Hematopoietic multipotent progenitor cell treated with erythropoietin and hydrocortisone succinate and interleukin-3 and kit ligand, for 8 days (in vitro differentiated cells): ENCODE results near the gene SORCS2.
"Not testable (repeated sequence)": the region's sequence is repeated elsewhere in the genome, so short reads cannot be mapped to it uniquely, and the experiment has no call there.

ENCODE experiments used
- DNase-seq: peaks from one replicate; pipeline ENCODE4 v3.0.0-alpha.2; 2015

SORCS2 gene

DNA sequence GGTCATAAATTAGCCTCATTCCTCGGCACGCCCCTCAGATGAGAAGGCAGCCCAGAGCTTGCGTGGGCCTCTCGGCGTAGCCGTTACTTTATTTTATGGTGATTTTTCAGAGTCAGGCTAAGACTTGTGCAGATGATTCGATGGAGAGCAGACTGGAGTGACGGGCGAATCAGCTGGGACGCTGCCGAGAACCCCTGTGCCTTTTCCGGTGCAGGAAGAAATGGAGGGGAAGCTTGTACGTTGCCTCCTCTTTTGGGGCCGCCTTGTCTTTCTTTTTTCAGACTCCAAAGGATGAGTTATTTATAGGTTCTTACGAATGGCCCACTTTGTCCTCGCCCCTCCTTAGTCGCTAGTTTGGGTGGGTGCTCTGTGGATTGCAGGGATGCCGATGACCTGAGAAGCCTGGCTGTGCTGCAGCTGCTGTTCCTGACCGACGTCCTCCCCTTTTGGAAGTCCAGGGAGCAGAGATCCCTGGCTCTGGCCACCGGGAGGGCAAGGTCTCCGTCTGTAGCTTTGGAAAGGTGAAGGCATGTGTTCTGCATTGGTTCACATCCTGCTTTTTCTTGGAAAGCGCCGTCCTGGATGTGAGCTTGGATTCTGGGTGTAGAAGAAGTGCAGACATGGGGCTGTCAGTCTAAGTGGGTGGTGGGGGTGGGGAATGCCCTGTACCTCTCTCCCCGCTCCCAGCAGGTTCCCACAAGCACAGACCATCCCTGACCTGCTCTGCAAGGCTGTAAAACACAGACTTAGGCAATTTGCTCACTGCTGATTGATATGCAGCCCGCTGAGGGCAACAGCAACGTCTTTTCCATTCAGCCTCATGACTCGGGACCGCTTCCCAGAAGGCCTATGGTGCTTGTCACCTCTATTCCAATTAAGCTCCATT, 9.3 kb downstream of the SORCS2 start:
- DNase-seq: no peak

- DNase-seq: no peak
These were observed 10.1 kb downstream of the SORCS2 start for GRCh38 chr4:7202411-7202810.

DNA sequence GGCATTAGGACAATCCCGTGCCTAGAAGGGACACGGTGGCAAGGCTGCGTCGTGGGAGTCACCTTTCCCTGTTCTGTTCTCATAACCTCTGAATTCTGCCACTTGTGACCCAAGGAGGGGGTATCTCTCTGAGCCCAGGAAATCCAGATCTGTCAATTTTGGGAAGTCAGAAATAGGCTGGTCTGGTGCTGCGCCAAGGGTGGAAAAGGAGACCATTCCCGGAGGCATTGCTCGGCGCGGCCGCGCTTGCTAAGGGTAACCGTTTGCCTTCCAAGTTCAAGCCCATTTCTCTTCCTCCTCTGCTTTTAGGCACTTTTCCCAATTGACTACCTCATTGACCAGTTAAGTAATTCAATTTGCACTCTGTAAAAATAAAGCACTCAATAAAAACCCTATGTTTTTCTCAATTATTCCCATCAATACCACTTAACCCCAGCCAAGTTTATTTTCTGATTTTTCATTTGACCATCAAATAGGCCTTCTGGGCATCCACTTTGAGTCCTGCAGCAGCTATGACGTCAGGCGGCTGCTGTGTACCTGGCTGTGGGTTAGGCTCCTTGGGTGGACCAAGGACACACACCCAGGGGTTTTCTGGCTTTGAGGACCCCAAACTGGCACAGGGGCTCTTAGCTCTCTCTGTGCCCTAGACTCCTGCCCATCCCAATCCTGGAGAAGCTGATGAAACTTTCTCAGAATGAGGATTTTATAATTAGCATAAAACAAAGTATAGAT, 12.5 kb downstream of the SORCS2 start:
- no peak for DNase-seq

DNA sequence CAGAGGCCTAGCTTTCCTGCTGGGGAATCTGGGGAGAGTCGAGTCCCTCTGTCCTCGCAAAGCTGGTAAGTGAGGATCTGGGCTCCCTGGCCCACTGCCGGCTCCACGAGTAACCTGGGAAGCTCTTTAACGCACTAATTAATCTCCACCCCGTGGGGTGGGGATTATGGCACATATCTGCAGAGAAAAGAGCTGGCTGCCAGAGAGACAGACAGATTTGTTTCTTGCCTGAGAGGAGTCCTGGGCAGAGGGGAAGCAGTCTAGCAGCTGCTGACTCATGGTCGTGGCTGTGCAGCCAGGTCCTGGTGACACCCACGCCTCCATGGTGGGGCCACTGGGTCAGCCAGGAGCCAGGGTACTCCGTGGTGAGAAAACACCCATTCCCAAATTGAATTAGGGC, 14.0 kb downstream of the SORCS2 start:
- DNase-seq: no peak

DNA sequence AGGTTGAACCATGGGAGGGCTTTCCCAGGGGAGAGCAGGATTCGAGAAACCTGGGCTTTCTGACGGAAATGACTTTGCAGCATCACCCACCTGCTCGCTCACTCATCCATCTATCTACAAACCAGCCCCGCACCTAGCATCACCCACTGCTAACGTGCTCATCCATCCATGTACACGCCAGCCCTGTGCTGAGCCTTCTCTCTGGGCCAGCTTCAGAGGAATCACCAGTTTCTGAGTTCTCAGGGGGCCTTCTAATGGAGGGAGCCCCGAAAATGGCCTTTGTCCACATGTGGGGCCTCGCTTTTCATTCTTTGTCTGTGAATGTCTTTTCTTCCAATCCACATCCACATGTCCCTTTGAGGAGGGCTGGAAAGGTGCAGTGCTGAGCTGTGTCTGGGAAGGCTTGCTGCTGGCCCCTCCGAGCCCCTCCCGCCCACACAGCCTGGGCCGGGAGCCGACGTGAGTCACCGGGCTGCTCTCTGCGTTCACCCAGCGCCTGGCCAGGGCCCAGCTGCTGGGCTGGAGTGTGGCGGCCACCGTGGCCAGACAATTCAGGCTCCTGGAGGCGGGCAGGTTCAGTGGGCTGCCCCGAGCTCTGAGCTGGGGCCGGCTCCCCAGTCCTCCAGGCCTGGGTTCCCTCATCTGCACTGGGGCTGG, 14.7 kb downstream of the SORCS2 start:
- DNase-seq: no peak

DNA sequence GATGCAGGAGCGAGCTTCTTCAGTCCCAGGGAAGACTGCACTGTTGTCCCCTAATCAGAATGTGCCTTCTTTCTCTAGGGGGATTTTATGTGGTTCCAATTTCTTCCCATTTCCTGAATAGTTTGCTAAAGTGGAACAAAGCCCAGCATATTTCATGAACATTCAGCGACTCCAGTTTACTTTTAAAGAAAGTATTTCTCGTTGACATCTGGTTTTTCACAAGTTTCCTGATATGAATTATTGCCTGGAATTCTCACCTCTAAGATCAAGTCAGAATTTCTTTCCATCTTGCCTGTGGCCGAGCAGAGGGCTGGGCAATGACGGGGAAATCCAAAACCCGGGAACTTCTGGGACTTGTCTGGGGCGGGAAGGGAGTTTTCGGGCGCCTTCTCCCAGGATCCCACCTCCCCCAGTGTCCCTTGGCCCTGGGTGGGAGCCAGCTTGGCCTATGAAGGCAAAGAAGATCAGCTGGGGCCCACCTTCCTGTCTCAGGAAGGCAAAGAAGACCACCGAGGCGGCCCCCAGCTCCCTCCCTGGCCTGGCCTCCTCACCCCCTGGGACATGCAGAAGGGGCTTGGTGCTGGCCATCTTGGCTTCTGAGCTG, 15.4 kb downstream of the SORCS2 start:
- no peak for DNase-seq

DNA sequence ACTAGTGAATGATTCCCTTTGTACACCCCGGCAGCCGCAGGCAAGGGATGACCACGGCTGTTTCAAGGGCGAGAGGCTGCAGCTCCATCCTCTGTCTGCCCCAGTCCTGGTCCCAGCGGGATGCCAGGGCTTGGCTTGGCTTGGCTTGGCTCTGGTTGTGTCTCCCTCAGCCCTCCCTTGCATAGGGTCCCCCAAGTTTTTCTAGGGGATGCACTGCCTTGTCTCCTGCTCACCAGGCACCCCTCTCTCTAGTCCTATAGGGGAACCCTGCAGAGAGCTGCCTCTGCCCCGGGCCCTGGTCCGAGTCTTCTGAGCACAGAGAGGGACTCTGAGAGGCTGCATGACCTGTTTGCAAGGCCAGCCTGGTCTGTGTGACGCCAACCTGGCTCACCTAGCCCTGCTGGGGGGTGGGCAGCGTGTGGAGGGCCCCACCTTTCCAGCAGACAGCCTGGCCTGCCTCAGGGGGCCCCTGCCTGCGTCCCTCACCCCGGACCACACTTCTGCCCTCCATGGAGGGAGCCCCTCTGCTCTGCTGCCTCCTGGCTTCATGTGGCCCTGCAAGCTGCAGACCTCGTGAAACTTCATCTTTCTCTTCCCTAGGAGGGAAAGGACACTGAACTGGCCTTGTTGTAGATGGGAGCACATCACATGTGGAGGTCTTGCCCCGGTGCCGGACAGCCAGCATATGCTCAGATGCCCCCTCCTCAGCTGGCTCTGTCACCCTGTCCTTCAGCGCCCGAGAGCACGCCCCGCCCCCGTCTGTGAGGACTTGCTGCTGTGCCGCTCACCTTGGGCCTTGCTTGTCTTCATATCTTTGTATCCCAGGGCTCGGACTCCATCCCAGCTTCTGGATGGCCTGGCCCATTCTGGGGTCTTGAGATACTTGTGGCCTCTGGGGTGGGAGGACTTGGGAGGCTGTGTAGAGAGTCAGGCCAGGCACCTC, 16.4 kb downstream of the SORCS2 start:
- DNase-seq: no peak

- no peak for DNase-seq
These were observed 17.4 kb downstream of the SORCS2 start for GRCh38 chr4:7209699-7210098.

DNA sequence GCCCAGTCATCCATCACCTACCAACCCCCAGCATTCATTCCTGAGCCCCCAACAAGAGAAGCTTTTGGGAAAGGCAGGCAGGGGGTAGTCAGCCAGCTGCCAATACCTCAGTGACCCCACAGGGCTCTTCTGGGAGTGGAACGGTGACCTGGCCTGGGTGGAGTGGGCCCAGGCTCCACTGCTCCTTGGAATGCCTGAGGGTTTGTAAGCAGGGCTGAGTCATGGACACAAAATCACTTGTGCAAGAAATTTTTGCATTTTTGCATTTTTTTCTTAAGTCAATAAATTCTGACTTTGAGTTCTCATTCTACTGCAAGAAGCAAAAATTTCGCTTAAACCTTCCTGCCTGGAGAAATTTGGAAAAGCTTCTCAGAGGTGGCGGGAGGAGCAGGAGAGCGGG, 18.5 kb downstream of the SORCS2 start:
- no peak for DNase-seq

DNA sequence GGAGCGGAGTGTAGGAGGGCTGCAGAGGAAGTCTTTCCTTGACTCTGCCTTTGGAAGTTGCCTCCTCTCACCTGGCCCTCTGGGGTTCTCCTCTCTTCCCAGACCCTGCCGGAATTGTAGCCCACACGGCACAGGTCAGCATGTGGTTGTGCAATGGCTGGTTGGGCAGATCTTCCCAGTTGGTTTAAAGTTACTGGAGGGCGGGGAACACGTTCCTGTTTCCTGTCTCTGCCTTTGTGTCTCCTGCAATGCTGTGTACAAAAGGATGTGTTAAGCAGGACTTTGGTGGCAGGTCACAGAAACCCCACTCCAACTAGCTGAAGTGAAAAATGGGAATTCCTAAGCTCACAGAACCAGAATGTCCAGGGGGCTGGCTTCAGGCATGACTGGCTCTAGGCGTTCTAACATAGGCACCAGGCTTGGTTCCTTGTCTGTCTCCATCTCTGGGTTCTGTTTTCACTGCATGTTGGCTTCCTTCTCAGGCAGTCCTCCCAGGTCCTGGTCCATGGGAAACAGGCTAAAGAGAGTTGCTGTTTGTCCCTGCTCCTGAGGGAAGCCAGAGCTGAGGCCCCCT, 19.9 kb downstream of the SORCS2 start:
- no peak for DNase-seq

GRCh38 chr4:7212921-7213320, 20.6 kb downstream of the SORCS2 start:
- DNase-seq: no peak

DNA sequence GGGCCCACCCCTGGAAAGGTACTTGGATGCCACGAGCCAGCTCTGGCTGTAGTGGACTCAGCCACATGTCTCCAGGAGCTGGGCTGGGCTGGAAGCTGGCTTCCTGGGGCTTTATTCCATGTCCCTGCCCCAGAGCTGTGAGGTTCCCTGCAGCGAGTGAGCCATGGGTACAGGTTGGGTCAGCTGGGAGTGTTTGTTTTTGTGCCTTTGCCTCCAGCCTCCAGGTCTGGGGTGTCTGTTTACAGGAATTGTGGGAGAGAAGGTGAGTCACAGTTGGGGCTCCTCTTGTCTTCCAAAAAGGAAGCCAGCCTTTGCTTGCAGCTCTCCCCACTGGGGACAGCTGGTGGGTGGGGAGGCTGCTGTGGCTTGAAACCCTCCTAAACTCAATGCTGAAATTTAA, 21.5 kb downstream of the SORCS2 start:
- no peak for DNase-seq

GRCh38 chr4:7214359-7214758, 22.0 kb downstream of the SORCS2 start:
- DNase-seq: no peak

DNA sequence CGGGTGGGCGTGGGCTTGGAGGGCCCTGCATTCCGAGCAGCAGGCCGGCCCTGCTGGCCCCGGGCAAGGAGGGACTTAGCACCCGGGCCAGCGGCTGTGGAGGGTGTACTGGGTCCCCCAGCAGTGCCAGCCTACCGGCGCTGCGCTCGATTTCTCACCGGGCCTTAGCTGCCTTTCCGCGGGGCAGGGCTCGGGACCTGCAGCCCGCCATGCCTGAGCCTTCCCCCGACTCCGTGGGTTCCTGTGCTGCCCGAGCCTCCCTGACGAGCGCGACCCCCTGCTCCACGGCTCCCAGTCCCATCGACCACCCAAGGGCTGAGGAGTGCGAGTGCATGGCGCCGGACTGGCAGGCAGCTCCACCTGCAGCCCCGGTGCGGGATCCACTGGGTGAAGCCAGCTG, 22.8 kb downstream of the SORCS2 start:
- not testable (repeated sequence) for DNase-seq

DNA sequence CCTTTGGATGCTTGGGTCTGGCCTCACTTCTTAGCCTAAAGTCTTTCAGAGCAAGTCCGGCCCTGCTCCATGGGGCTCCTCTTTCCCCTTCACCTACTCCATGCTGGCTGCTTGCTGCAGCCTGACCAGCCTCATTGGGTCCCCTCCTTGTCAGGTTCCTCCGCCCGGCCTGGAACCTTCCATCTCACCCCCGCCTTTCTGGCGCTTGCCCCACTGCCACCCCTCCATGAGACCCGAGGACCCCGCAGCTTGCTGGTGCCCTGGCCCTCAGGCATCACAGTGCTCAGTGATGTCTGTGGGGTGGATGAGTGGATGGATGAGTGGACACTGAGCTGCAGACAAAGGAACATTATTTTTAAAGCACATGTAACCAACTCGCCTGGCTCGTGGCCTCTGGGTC, 24.7 kb downstream of the SORCS2 start:
- DNase-seq: no peak

- no peak for DNase-seq
These were observed 25.4 kb downstream of the SORCS2 start for GRCh38 chr4:7217474-7218321.

GRCh38 chr4:7218686-7219085, 26.3 kb downstream of the SORCS2 start:
- no peak for DNase-seq

- no peak for DNase-seq
These were observed 30.2 kb downstream of the SORCS2 start for GRCh38 chr4:7222521-7222920.

- no peak for DNase-seq
These were observed 31.2 kb downstream of the SORCS2 start for GRCh38 chr4:7223541-7223940.

- DNase-seq: no peak
These were observed 31.7 kb downstream of the SORCS2 start for GRCh38 chr4:7224001-7224400.
